Superior temporal gyrus (tissue), 1 donor: ENCODE data around the gene DAPK3.
"Not testable (repeated sequence)": the region's sequence is repeated elsewhere in the genome, so short reads cannot be mapped to it uniquely, and the experiment has no call there.

Source experiments
- DNase-seq: peaks from one replicate; pipeline ENCODE4 v3.0.0-alpha.2; 2016; ENCODE audit errors: extremely low spot score

Gene DAPK3

GRCh38 chr19:3978145-3978544 lies 7.2 kb upstream of the DAPK3 start:
- no peak for DNase-seq

GRCh38 chr19:3977242-3978143 lies 6.6 kb upstream of the DAPK3 start:
- DNase-seq, result no peak

- DNase-seq, result no peak
These were observed 5.8 kb upstream of the DAPK3 start for GRCh38 chr19:3976495-3977241.

GRCh38 chr19:3975637-3976087 lies 4.8 kb upstream of the DAPK3 start:
- DNase-seq, result no peak

- DNase-seq, result no peak
These were observed 4.2 kb upstream of the DAPK3 start for GRCh38 chr19:3975144-3975543.

- no peak for DNase-seq
These were observed 539 bp downstream of the DAPK3 start for GRCh38 chr19:3970313-3970807.

GRCh38 chr19:3969435-3970312 lies 1.2 kb downstream of the DAPK3 start:
- no peak for DNase-seq

- DNase-seq, result no peak
These were observed 2.1 kb downstream of the DAPK3 start for GRCh38 chr19:3968556-3969434.

- not testable (repeated sequence) for DNase-seq
These were observed 2.9 kb downstream of the DAPK3 start for GRCh38 chr19:3967983-3968382.

GRCh38 chr19:3966051-3967017 lies 4.6 kb downstream of the DAPK3 start:
- no peak for DNase-seq

- no peak for DNase-seq
These were observed 6.4 kb downstream of the DAPK3 start for GRCh38 chr19:3964256-3965194.

GRCh38 chr19:3963458-3964255 lies 7.2 kb downstream of the DAPK3 start:
- DNase-seq, result no peak

GRCh38 chr19:3961007-3961406 lies 9.9 kb downstream of the DAPK3 start:
- no peak for DNase-seq

- DNase-seq, result no peak
These were observed 11.2 kb downstream of the DAPK3 start for GRCh38 chr19:3959766-3960131.

- DNase-seq, result no peak
These were observed 11.8 kb downstream of the DAPK3 start for GRCh38 chr19:3958836-3959765.

- DNase-seq, result no peak
These were observed 15.2 kb downstream of the DAPK3 start for GRCh38 chr19:3955688-3956087.
